ENCODE results near the gene MTMR12.

MTMR12 gene

GRCh38 chr5:32193591-32193990 is 119.1 kb downstream of the MTMR12 start:
- peak; percentile 47 for DNase-seq (ENCODE audit: low spot score)

- DNase-seq (ENCODE audit: low spot score), result no peak
Measured at GRCh38 chr5:32190095-32190494, 122.6 kb downstream of the MTMR12 start.

DNA sequence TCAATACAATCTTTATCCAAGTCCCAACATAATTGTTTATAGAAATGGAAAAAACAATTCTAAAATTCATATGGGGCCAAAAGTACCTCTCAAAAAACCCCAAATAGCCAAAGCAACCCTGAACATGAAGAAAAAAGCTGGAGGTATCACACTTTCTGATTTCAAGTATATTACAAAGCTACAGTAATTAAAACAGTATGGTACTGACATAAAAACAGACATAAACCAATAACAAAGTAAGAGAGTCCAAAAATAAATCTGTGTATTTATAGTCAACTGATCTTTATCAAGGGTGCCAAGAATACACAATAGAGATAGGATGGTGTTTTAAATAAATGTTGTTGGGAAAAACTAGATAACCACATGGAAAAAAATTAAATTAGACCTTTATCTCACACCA is 125.1 kb downstream of the MTMR12 start:
- DNase-seq (ENCODE audit: low spot score), result no peak

- DNase-seq (ENCODE audit: low spot score), result no peak
Measured at GRCh38 chr5:32182463-32183063, 130.2 kb downstream of the MTMR12 start.
